HTR-8/SVneo (cell line): ENCODE measurements around the gene CC2D2A.

Source experiments
- DNase-seq: peaks from one replicate; pipeline ENCODE4 v3.0.0; 2011; ENCODE audit warnings: low spot score, mixed read lengths; ENCODE audit not compliant: insufficient read length
- FAIRE-seq: peaks from 2 replicates; lab custom pipeline; 2011; peaks lifted over from hg19 to GRCh38; lab: Jason Lieb, UNC

CC2D2A gene

DNA sequence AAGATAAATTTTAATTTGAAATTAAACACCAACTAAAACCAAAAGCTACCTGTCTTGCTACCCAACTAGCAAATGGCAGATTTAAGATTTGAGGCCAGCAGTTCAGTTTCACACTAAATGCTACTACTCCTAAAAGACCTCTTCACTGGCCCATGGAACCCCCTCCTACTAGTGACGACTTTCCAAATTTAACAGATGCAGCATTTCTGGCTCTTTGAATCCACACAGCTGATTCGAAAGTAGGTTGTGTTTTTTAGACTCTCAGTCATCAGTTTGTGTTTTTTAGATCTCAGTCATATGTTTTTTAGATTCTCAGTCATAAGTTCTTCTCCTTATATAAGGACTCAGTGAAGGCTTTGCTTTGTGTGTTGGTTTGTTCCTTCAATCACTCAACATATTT is 11.1 kb upstream of the CC2D2A start:
- no peak for FAIRE-seq
- no peak for DNase-seq

DNA sequence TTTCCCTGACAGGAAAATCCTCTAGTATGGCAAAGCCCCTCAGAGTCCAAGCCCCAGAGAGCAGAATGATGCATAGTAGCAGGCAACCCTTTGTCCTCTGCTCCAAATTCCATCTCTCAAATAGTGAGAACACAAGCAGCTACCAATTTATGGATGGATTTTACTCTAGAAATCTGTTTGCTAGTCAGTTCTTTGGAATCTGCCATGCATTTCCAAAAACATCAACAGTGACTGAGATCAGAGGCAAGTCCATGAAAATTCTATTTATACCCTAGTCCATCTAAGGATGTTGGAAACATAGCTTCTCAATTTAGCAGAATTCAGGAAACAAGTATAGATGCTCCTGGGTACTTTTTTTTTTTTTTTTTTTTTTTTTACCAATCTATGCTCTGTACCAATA is 10.0 kb upstream of the CC2D2A start:
- DNase-seq (no peak), FAIRE-seq (no peak)

DNA sequence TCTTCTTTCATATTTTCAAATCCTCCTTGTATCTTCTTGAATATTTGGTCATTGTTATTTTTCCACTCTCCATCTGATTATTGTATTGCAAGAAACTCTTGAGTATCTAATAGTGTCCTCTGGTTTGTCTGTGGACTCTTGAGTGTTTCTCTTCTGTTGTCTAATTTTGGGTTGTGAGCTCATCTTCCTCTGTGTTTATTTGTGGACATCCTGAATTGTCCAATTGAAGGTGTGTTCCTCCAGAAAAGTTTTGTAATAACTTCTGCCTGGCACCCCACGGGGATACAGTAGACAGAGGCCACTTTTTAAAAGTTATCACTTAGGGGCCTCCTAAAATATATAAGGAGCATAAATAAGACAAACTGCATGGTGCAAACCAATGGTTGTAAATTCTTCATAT is 3.1 kb upstream of the CC2D2A start:
- DNase-seq (no peak), FAIRE-seq (no peak)

DNA sequence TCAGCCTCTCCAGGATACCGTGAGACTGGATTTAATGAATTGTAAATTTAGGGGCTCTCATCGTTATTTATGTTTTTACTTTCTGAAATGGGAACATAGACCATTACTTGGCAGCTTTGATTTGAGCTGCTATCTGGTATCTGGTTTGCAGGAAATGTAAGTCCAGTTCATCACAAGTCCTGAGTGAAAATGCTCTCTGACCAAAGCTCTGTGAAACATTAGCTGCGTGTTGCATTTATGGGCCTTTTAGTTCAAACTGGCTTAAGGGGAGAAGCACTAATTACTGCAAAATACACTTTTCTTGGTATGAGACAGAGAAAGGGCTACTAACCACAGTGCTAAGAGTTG is 420 bp downstream of the CC2D2A start:
- DNase-seq (no peak), FAIRE-seq (no peak)

DNA sequence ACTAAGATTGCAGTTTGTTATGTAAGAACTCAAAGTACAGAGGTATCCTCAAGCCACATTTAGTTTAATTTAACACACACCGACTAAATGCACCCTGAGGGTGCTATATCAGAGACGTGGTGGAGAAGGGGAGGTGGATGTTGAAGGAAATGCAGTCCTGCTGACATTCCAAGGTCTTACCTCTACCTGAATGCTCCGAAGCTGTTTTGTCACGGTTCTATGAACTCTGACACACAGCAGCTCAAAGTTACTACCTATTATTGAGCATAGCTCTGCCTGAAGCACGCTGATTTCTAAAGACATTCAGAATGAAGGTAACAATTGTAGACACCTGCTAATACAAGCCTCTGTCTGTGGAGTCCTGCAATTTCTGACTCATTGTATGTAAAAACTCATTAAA is 6.7 kb downstream of the CC2D2A start:
- no peak for DNase-seq
- FAIRE-seq, result no peak

DNA sequence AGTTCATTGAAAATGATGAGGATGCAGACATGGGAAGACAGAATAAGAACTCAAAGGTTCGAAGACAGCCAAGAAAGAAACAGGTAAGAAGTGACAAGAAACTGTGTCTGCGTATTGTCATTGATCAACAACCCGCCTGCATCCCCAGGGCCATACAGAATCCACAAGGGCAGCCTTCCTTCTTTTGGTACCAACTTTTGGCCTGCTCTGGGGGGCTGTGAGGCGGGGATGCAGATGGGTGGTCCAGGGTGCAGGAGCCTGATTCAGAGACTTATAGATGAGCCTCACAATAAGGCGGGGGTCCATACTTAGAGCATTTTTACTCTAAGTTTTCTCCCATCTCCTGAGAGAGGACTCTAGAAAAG is 9.0 kb downstream of the CC2D2A start:
- no peak for DNase-seq
- FAIRE-seq, result no peak

DNA sequence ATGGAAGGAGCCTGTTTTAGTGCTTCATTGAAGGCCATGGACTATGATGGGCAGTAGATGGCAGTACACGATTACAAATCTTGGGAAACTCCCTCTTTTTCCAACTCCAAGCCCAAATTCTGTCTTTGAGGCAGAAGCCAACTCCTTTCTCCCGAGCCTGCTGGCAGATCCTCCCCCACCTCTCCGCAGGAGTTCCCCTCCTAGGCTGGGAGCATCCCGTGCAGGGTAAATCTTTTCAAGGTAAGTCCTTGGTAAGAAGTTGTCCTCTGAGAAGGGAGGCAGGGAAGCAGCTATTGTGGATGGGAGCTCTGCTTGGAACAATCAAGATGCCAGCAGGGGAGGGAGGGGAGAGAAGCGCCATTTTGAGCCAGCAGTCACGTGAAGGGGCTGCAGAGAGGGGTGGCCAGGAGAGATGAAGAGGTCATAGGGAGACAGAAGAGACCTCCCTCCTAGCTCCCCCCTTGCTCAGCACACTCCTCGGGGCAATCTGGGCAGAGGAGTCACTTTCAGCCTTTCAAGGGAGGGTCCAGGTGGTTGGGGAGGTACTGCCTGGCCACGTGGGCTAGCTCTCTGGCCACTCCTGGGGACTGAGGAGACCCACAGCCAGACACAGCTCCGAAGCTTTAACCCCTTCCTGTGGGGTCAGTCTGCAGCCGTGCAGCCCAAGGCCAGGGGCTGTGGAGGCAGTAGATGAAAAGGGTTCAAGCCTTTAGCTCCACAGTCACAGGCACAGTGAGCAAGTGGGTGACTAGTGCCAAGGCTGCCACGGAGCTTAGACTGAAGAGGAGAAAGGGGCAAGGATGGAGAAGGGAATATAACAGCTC is 9.6 kb downstream of the CC2D2A start:
- FAIRE-seq (peak; percentile 86), DNase-seq (peak; percentile 72)

DNA sequence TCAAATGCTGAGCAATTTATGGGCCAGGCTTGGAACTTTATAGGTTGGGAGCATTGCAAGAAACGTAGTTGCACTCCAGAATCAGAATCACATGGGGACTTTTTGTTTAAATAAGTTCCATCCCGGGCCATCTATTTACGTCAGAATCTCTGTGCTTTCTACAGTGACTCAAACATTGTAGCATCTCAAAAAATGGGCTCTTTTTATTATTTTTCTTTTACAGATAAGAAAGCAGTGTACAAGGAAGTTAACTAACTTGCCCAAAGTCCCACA is 10.2 kb downstream of the CC2D2A start:
- DNase-seq (no peak), FAIRE-seq (no peak)

DNA sequence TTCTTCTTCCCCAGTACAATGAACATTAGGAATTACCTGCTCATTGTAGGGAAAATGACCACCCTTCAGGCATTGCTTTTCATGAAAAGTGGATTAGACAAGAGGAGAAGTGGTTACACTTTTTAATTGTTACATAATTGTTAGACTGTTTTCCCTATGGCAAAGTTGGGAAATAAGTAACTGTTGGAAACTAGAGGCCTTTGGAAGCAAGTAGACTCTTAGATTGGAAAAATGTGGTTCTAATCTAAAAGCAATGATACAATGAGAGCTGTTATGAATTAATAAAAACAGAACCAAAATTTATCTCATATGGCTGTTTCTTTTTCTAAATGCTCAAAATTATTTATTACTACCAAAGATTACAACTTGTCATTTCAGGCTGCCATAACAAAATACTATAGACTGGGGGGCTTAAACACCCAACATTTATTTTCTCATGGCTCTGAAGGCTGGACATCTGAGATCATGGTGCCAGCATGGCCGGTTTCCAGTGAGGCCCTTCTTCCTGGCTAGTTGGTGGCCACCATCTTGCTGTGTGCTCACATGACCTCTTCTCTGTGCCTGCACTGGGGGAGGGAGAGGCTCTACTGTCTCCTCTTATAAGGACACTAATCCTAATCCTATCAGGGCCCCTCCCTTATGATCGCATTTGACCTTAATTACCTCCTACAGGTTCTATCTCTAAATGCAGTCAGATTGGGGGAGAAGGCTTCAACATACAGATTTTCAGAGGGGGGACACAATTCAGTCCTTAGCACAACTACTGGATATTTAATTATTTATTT is 12.5 kb downstream of the CC2D2A start:
- FAIRE-seq, result no peak
- DNase-seq, result no peak

DNA sequence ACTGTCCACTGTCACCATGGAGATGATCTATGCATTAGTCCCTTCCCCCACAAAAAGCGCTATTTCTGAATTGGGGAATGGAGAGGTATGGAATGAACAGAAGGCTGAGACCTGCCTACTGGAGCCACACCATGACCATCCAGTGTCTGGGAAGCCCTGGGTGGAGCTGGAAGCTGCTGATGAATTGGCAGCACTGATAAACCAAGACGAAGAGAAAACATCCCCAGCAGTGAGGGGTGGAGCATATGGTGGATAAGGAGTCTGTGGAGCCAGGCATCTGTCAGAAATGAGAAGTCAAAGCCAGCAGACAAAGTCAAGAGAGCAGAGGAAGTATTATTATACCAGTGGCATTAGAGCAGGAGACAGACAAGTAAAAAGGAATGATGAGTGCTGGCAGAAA is 13.2 kb downstream of the CC2D2A start:
- DNase-seq, result no peak
- FAIRE-seq, result no peak

DNA sequence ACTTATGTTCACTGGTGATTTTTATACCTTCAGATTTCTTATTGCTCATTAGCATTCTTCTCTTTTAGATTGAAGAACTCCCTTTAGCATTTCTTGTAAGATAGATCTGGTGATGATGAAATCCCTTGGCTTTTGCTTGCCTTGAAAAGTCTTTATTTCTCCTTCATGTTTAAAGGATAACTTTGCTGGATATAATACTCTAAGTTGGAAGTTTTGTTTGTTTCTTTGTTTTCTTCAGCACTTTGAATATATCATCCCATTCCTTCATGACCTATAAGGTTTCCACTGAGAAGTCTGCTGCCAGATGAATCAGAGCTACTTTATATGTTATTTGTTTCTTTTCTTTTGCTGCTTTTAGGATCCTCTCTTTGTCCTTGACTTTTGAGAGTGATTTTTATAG is 18.5 kb downstream of the CC2D2A start:
- no peak for DNase-seq

DNA sequence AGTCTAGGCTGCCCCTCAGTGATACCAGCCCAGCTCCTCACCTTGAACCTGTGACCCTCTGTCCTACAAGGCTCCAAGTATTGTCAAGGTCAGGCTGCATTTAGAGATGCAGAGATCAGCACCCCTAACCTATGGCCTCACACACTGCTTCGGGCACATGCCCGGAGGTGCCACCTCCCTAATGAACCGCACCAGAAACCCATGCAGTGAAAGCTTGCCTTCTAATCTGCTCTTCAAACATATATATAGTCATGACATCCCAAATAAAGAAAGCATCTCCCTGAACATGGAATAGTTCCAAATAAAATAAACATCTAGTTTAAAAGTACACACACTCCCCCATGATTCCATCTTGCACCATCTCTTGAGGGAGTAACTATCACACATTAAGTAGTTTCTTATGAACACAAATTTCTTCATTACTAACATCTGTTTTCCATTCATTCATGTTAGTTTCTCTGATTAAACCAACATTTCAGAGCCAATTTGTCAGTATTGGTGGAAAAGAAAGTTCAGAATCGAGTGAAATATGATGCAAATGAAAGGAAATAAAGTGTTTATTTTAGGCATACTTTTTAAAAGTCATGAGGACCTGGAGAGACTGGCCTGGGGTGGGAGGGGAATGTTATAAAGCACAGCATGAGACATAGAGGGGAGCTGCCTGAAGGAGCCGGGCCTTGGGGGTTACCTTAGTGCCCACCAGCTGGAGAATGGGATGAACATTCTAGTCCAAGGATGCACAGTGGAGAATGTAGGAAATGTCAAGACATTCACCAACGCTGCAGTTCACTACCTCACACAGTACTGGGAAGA is 19.2 kb downstream of the CC2D2A start:
- no peak for FAIRE-seq

More for the DNA sequence above, 18.5 kb downstream of the CC2D2A start:
- no peak for FAIRE-seq

DNA sequence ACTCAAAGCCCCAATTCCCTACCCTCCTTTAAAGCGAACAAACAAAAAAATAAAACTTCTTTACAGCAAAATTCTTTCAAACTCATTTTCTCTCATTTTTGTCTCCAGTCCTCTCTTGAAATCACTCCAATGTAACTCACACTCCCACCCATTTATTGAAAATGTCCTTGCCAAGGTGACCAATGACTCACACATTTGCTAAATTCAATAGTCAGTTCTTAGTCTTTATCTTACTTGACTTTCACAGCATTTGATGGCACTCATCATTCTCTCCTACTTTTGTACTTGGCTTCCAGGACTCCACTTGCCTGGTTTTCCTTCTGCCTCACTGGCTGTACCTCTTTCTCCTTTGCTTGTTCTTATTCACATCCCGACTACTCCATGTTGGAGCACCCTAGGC is 19.9 kb downstream of the CC2D2A start:
- DNase-seq, result no peak
- no peak for FAIRE-seq

More for the DNA sequence above, 19.2 kb downstream of the CC2D2A start:
- DNase-seq, result no peak

DNA sequence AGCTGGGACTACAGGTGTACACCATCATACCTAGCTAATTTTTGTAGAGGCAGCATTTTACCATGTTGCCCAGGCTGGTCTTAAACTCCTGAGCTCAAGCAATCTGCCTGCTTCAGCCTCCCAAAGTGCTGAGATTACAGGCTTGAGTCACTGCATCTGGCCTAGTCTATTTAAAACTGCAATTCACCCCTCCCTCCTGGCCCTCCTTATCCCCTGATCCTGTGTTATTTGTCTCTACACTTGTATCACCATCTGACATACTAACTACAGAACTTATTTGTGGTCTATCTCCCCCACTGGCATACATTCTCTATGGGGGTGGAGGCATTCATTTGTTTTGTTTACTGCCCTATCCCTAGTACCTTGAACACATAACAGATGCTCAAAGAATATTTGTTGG is 23.7 kb downstream of the CC2D2A start:
- FAIRE-seq (no peak), DNase-seq (no peak)

DNA sequence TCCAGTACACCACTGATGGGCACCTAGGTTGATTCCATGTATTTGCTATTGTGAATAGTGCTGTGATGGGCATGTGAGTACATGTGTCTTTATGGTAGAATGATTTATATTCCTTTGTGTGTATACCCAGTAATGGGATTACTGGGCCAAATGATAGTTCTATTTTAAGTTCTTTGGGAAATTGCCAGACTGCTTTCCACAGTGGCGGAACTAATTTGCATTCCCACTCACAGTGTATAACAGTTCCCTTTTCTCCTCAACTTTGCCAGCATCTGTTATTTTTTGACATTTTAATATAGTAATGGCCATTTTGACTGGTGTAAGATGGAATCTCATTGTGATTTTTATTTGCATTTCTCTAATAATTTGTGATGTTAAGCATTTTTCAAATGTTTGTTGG is 25.9 kb downstream of the CC2D2A start:
- no peak for DNase-seq
- no peak for FAIRE-seq

DNA sequence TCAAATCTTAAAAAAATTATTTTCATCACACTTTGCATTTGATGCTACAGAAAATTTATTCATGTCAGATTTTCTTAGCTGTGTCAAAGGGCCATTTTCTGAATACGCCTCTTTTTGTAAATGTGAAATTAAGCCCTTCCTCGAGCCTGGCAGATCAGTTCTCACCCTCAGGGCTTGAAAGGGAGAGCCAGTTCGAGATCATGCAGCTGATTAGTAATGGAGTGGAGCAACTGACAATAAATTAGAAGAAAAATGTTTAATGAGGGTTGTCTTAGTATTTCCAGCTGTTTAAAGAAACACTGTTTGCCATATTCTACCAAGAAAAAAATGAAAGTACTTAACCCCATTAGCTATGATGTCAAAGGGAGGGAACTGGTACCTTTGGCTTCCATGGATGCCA is 28.7 kb downstream of the CC2D2A start:
- DNase-seq (no peak), FAIRE-seq (no peak)

DNA sequence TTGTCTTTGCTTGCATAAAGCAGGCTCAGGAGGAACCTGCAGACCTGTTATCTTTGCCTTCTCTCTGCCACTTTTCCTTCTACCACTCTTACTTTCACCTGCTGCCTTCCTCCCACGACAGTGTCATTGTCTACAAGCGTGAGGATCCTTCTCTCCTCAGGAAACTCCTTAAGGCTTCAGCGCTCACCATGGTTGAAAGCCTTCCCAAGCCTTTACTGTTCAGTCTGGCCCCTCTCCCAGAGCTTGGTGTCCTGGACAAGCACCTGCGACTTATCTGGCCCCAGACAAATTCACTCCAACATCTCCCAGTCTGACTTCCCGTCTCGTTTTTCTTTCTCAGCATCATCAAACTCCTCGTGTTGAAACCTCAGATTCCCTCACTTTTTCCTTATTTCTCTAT is 31.0 kb downstream of the CC2D2A start:
- DNase-seq (no peak), FAIRE-seq (no peak)

DNA sequence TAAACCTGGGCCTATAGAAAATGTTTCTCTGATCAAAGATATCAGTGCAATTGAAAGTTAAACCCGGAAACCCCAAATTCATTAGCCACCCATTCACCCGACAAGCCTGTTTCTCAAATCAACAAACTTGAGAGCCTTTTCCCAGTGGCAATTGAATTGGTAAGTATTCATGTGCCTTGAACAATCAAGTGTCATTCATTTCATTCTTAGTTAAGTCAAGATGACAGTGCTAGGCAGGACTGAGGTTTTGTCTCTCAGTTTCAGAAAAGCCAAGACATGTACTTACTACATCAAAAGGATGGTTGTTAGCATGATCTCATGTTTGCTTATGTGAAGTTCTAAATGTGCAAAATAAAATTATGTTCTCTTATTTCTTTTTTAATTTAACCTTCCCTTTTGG is 32.3 kb downstream of the CC2D2A start:
- no peak for DNase-seq
- FAIRE-seq, result no peak

DNA sequence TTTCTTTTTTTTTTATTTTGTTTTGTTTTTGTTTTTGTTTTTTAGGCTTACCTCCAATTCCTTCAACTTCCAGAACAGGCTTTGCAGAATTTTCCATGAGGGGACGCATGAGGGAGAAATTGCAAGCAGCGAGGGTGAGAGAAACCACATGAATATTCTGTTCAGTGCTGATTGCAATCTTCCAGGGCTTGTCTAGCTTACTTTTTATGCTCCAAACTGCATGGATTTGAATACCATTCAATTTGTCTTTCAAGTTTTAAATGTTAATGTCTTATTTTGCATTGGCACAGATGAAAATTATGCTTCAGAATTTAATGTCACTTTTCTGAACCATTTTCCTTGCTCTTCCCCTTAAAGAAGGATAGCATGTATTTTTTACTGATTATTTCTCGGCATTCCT is 32.7 kb downstream of the CC2D2A start:
- no peak for DNase-seq
- no peak for FAIRE-seq

DNA sequence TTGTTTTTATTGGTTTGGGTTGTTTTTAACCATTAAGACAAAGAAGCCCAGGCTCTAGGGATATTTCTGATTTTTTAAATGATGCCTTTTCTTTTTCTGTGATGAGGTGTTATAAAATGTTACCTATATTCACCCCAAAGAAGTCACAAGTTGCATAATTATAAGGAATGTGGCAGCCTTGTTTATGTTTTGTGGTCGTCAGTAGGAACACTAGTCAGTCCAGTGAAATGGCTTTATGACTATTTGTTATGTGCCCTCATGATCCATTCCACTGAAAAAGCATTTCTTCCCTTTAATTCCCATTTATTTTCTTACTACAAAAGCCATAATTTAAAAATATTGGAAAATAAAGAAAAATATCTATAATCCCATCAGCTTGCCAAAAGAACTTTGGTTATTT is 34.4 kb downstream of the CC2D2A start:
- no peak for DNase-seq
- no peak for FAIRE-seq

DNA sequence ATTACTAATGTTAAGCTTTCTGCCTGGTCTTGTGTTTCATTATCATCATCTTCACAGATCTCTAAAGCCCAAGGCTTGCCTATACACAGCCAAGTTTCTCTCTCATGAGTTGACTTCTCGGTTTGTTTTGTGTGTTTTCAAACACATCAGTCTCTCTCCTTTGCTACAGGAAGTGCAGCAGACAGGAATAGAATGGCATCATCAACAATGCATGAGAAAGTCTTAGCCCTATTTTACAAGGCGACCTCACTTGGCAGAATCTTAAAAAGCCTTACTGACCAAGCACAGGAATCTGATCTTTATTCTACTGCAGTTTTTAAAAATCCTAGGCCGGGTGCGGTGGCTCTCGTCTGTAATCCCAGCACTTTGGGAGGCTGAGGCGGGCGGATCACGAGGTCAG is 36.8 kb downstream of the CC2D2A start:
- no peak for DNase-seq

More for the DNA sequence above, 36.8 kb downstream of the CC2D2A start:
- no peak for FAIRE-seq
